ENCODE data around the gene WDR44. TPM values are rescaled to one million over a fixed set of nuclear protein-coding genes. Genes with fewer than 3 reads are reported as not detected.
"Not testable (repeated sequence)": the region's sequence is repeated elsewhere in the genome, so short reads cannot be mapped to it uniquely, and the experiment has no call there.

Gene WDR44
- total and polyA plus RNA-seq, 7 donors, result 3.0 to 23.2 (median 17.0) TPM

DNA sequence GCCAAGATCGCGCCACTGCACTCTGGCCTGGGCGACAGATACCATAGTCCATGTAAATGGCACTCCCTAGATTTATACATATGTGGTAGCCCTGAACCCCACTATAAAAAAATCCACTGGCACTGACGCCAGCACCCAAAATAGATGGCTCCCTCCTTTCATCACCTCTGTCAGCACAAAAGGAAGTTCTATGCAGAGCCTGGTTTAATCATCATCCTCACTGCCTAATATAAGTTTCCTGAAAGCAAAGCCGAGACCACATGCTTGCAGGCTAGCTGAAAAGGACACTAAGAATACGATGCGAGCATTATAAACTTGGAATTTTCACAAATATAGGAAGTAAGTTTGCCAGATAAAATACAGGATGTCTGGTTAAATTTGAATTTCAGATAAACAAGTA is 122.2 kb downstream of the WDR44 start:
- no peaks in the 10 kb centered on the region for H3K27me3 ChIP-seq
- H3K9me3 ChIP-seq, result peaks cover 0 to 6% (median 0%) of the 10 kb centered on the region in 4 donors
- no peak overlapping the region for H3K4me3 ChIP-seq
- no peak for DNase-seq
- no peaks in the 10 kb centered on the region for H3K4me1 ChIP-seq
- no peaks in the 10 kb centered on the region for H3K36me3 ChIP-seq
- no peak for TF ChIP-seq POLR2AphosphoS5 (IDR thresholded peaks at IDR 0.05)
- TF ChIP-seq EP300 (IDR thresholded peaks at IDR 0.05), result no peak
- TF ChIP-seq, protein P1, sequence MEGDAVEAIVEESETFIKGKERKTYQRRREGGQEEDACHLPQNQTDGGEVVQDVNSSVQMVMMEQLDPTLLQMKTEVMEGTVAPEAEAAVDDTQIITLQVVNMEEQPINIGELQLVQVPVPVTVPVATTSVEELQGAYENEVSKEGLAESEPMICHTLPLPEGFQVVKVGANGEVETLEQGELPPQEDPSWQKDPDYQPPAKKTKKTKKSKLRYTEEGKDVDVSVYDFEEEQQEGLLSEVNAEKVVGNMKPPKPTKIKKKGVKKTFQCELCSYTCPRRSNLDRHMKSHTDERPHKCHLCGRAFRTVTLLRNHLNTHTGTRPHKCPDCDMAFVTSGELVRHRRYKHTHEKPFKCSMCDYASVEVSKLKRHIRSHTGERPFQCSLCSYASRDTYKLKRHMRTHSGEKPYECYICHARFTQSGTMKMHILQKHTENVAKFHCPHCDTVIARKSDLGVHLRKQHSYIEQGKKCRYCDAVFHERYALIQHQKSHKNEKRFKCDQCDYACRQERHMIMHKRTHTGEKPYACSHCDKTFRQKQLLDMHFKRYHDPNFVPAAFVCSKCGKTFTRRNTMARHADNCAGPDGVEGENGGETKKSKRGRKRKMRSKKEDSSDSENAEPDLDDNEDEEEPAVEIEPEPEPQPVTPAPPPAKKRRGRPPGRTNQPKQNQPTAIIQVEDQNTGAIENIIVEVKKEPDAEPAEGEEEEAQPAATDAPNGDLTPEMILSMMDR (IDR thresholded peaks at IDR 0.05), result no peak
- TF ChIP-seq POLR2A (IDR thresholded peaks at IDR 0.05), result no peak
- intact Hi-C loops (cut with DNase I), result no loop called here
- 65 to 82% methylated on average over 7 of the region's 7 CpGs for WGBS, 2 donors
- no peak overlapping the region for H3K27ac ChIP-seq

DNA sequence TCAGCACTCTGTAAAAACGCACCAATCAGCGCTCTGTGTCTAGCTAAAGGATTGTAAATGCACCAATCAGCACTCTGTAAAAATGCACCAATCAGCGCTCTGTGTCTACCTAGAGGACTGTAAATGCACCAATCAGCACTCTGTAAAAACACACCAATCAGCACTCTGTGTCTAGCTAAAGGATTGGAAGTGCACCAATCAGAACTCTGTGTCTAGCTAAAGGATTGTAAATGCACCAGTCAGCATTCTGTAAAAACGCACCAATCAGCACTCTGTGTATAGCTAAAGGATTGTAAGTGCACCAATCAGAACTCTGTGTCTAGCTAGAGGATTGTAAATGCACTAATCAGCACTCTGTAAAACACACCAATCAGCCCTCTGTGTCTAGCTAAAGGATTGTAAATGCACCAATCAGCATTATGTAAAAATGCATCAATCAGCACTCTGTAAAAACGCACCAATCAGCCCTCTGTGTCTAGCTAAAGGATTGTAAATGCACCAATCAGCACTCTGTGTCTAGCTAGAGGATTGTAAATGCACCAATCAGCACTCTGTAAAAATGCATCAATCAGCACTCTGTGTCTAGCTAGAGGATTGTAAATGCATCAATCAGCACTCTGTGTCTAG is 124.9 kb downstream of the WDR44 start:
- H3K36me3 ChIP-seq; H3K4me1 ChIP-seq; intact Hi-C loops (cut with DNase I); DNase-seq; H3K9me3 ChIP-seq; H3K27ac ChIP-seq; H3K27me3 ChIP-seq; H3K4me3 ChIP-seq: not testable (repeated sequence)
- 96 to 97% methylated on average over 5 of the region's 5 CpGs for WGBS, 2 donors

DNA sequence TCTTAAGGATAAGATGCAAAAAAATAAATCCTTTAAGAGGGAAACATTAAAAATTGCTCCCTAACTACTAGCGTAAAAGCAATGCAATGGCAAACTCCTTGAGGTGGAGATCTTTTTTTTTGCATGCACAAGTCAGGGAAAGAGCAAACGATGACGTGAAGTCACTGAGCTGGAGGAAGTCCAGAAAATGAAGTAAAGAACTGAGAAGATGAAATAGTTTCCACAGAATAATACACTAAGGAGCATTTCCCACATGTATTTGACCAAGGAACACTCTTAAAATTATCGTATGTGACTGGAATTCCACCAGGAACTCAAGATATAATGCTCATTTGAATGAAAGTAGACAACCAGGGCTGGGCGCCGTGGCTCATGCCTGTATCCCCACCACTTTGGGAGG is 128.7 kb downstream of the WDR44 start:
- Histone ChIP-seq H3K27ac (no peak overlapping the region), H3K27me3 (no peaks in the 10 kb centered on the region), H3K36me3 (no peaks in the 10 kb centered on the region), H3K4me3 (no peak overlapping the region), H3K4me1 (no peaks in the 10 kb centered on the region), H3K9me3 (peaks cover 0 to 6% (median 0%) of the 10 kb centered on the region in 4 donors)
- intact Hi-C loops (cut with DNase I), result no loop called here
- TF ChIP-seq POLR2AphosphoS5 (IDR thresholded peaks at IDR 0.05) (no peak), POLR2A (IDR thresholded peaks at IDR 0.05) (no peak), EP300 (IDR thresholded peaks at IDR 0.05) (no peak)
- TF ChIP-seq, protein P1 (IDR thresholded peaks at IDR 0.05), result no peak
- 67 to 80% methylated on average over 6 of the region's 6 CpGs for WGBS, 2 donors
- DNase-seq, result no peak

DNA sequence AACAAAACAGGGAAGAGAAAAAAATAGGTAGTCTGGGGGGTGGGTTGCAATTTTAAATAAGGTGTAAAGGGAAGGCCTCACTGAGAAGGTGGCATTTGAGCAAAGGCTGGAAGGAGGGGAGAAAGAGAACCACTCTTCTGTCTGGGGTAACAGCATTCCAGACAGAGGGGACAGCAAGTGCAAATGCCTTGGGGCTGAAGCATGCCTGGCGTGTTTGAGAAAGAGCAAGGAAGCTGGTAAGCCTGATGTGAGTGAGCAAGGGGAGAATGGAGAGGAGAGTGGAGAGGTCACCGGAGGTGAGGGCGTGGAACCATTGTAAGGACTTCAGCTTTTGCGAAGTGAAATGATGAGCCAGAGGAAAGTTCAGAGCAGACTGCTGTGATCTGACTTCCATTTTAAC is 130.0 kb downstream of the WDR44 start:
- intact Hi-C loops (cut with DNase I), result no loop called here
- TF ChIP-seq, protein P1 (IDR thresholded peaks at IDR 0.05), result no peak
- no peak for TF ChIP-seq EP300 (IDR thresholded peaks at IDR 0.05)
- TF ChIP-seq POLR2A (IDR thresholded peaks at IDR 0.05), result no peak
- TF ChIP-seq POLR2AphosphoS5 (IDR thresholded peaks at IDR 0.05), result no peak
- no peaks in the 10 kb centered on the region for H3K36me3 ChIP-seq
- H3K4me3 ChIP-seq, result no peak overlapping the region
- no peak for DNase-seq
- 88 to 89% methylated on average over 4 of the region's 4 CpGs for WGBS, 2 donors
- H3K4me1 ChIP-seq, result no peaks in the 10 kb centered on the region
- no peak overlapping the region for H3K27ac ChIP-seq
- no peaks in the 10 kb centered on the region for H3K27me3 ChIP-seq
- H3K9me3 ChIP-seq, result peaks cover 0 to 4% (median 0%) of the 10 kb centered on the region in 4 donors

DNA sequence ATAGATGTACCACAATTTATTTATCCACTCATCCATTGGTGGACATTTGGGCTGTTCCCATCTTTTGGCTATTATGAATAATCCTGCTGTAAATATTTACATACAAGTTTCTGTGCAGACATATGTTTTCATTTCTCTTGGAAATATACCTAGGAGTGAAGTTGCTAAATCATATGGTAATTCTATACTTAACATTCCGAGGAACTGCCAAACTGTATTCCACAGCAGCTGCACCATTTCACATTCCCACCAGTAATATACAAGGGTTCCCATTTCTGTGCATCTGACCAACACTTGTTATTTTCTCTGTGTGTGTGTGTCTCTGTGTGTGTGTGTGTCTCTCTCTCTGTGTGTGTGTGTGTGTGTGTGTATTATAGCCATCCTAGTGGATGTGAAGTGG is 134.3 kb downstream of the WDR44 start:
- H3K27me3 ChIP-seq, result no peaks in the 10 kb centered on the region
- DNase-seq, result no peak
- no peaks in the 10 kb centered on the region for H3K9me3 ChIP-seq
- H3K4me1 ChIP-seq, result no peaks in the 10 kb centered on the region
- H3K27ac ChIP-seq, result no peak overlapping the region
- no peak overlapping the region for H3K4me3 ChIP-seq
- TF ChIP-seq POLR2AphosphoS5 (IDR thresholded peaks at IDR 0.05) (no peak), EP300 (IDR thresholded peaks at IDR 0.05) (no peak), POLR2A (IDR thresholded peaks at IDR 0.05) (no peak)
- TF ChIP-seq, protein P1 (IDR thresholded peaks at IDR 0.05), result no peak
- 85 to 86% methylated on average over 1 of the region's 1 CpG for WGBS, 2 donors
- intact Hi-C loops (cut with DNase I), result no loop called here
- H3K36me3 ChIP-seq, result no peaks in the 10 kb centered on the region

DNA sequence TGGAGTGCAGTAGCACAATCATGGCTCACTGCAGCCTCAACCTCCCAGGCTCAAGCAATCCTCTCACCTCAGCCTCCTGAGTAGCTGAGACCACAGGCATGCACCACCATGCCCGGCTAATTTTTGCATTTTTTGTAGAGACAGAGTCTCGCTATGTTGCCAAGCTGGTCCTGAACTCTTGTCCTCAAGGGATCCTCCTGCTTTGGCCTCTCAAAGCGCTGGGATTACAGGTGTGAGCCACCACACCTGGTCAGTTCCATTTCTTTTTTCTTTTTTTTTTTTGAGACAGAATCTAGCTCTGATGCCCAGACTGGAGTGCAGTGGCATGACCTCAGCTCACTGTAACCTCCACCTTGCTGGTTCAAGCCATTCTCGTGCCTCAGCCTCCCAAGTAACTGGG is 136.5 kb downstream of the WDR44 start:
- H3K36me3 ChIP-seq; DNase-seq; H3K27me3 ChIP-seq; H3K4me1 ChIP-seq; H3K9me3 ChIP-seq; H3K27ac ChIP-seq; intact Hi-C loops (cut with DNase I); H3K4me3 ChIP-seq: not testable (repeated sequence)
- WGBS, 2 donors, result 96 to 97% methylated on average over 4 of the region's 4 CpGs
